A673 (cell line): ENCODE measurements around the gene MRPL33.

Experiments used
- CTCF ChIP-seq: fragments of 300-800, 200-600 bp; sonication (generic); conservative IDR thresholded peaks from 2 replicates; pipeline ENCODE4 v1.5.1; 2017; ENCODE audit warnings: low read depth, mild to moderate bottlenecking, antibody characterized with exemption, low read length, moderate library complexity, mixed read lengths
- EZH2 ChIP-seq: fragments of 200-600 bp; sonication (generic); IDR thresholded peaks from 2 replicates; pipeline ENCODE4 v1.6.1; 2017; ENCODE audit warnings: borderline replicate concordance, low read depth, mild to moderate bottlenecking, mixed read lengths, antibody characterized with exemption, low read length; ENCODE audit not compliant: poor library complexity, severe bottlenecking

GRCh38 chr2:27756544-27757498 is 14.7 kb upstream of the MRPL33 start:
- TF ChIP-seq CTCF (no peak), EZH2 (no peak)
